Vagina (tissue), 2 donors: ENCODE measurements around the gene KRTAP5-5.

Source experiments
- CTCF ChIP-seq, 3 experiments: fragments of 450-650 bp in 2 of 3; fragments of 200-600 bp in 1 of 3; sonication (generic) in 1 of 3; IDR thresholded peaks; one replicate each; pipeline ENCODE4 v1.5.1; 2017 to 2019; ENCODE audit warnings: antibody characterized with exemption in 3 of 3, mild to moderate bottlenecking in 2 of 3, moderate library complexity in 2 of 3
- POLR2A ChIP-seq, 2 donors: fragments of 450-650 bp; IDR thresholded peaks; one replicate each; pipeline ENCODE4 v1.6.1; 2017; ENCODE audit warnings: antibody characterized with exemption in 2 of 2, mild to moderate bottlenecking in 2 of 2, moderate library complexity in 2 of 2

GRCh38 chr11:1652026-1652425 lies 22.5 kb downstream of the KRTAP5-5 start:
- TF ChIP-seq CTCF (IDR thresholded peaks at IDR 0.05), result no peak
- TF ChIP-seq POLR2A (IDR thresholded peaks at IDR 0.05), result no peak
